Measurements from ENCODE around the gene PCYT1A. TPM values are rescaled to one million over a fixed set of nuclear protein-coding genes. Genes with fewer than 3 reads are reported as not detected.

PCYT1A gene
- total RNA-seq, 1 donor, result 86.1 TPM

DNA sequence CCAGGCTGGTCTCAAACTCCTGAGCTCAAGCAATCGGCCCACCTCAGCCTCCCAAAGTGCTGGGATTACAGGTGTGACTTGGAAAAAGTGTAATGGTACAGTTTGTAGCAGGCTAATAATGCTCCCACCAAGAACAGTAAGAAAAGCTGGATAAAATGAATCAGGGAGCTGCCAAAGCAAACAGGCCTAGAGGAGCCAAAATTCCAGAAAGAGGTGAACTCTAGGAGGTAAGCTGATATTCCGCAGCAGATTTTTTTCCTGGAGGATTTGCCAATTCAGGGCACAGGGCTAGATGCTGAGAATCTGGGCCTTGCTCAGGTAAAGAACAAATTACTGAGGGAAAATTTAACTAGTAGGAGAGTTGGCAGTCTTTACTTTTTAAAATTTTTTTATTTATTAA lies 11.0 kb upstream of the PCYT1A start:
- peaks cover 10% of the 10 kb centered on the region for H3K36me3 ChIP-seq (ENCODE audit: insufficient read depth, low read length)
- H3K4me3 ChIP-seq (ENCODE audit: insufficient read depth, low read length), result no peak overlapping the region
- no peak overlapping the region for H3K4me2 ChIP-seq (ENCODE audit: insufficient read depth, low read length)
- H3K79me2 ChIP-seq (ENCODE audit: insufficient read depth, low read length), result no peaks in the 10 kb centered on the region
- no peaks in the 10 kb centered on the region for H4K20me1 ChIP-seq (ENCODE audit: insufficient read depth, low read length)
- no peaks in the 10 kb centered on the region for H3K27me3 ChIP-seq (ENCODE audit: insufficient read depth, low read length)
- no peaks in the 10 kb centered on the region for H3K9me3 ChIP-seq (ENCODE audit: low read depth, low read length)
- DNase-seq (ENCODE audit: insufficient read length, low spot score, missing footprints), result no peak
- H3K4me1 ChIP-seq (ENCODE audit: insufficient read depth, low read length), result no peaks in the 10 kb centered on the region
- H2AFZ ChIP-seq (ENCODE audit: low read length), result no peak overlapping the region
- no peak overlapping the region for H3K27ac ChIP-seq (ENCODE audit: low read depth, low read length)
- no peak for TF ChIP-seq CTCF (IDR thresholded peaks at IDR 0.05; ENCODE audit: extremely low read depth, low read depth, low read length)

DNA sequence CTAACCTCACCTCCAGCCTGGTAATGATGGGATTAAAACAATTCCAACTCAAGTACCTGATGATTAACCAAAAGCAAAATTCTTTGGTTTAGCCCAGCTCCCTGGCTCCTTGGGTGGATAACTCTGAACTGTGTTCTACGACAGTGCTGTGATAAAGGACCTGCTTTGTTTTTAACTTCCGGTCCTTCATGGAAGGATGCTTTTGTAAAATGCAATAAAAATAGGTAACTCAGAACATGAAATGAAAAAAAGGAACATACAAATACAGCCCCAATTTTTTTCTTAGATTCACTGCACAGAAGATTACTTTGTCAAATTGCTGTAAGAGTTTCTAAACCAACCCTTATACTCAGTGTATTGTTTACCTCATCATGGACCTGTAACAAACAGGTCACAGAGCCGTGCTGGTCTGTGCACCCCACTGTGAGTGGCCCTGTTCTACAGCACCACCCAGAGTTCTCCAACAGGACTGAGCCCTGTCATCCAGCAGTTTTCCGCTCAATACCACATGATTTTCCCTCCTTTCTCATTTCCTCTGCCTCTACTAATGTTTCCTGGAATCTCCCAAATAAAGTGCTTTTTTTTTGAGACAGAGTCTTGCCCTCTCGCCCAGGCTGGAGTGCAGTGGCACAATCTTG lies 4.9 kb upstream of the PCYT1A start:
- DNase-seq (ENCODE audit: insufficient read length, low spot score, missing footprints), result no peak
- Histone ChIP-seq H3K9me3 (ENCODE audit: low read depth, low read length) (no peaks in the 10 kb centered on the region), H3K27ac (ENCODE audit: low read depth, low read length) (no peak overlapping the region), H3K4me1 (ENCODE audit: insufficient read depth, low read length) (no peaks in the 10 kb centered on the region), H3K79me2 (ENCODE audit: insufficient read depth, low read length) (peaks cover 5% of the 10 kb centered on the region), H3K27me3 (ENCODE audit: insufficient read depth, low read length) (no peaks in the 10 kb centered on the region), H3K4me2 (ENCODE audit: insufficient read depth, low read length) (no peak overlapping the region), H2AFZ (ENCODE audit: low read length) (no peak overlapping the region), H4K20me1 (ENCODE audit: insufficient read depth, low read length) (no peaks in the 10 kb centered on the region), H3K4me3 (ENCODE audit: insufficient read depth, low read length) (no peak overlapping the region), H3K36me3 (ENCODE audit: insufficient read depth, low read length) (no peaks in the 10 kb centered on the region)
- TF ChIP-seq CTCF (IDR thresholded peaks at IDR 0.05; ENCODE audit: extremely low read depth, low read depth, low read length), result no peak

GRCh38 chr3:196288141-196288460 lies 575 bp upstream of the PCYT1A start:
- H3K79me2 ChIP-seq (ENCODE audit: insufficient read depth, low read length), result peaks cover 48% of the 10 kb centered on the region
- H3K27me3 ChIP-seq (ENCODE audit: insufficient read depth, low read length), result no peaks in the 10 kb centered on the region
- peaks cover 31% of the 10 kb centered on the region for H3K4me1 ChIP-seq (ENCODE audit: insufficient read depth, low read length)
- H3K27ac ChIP-seq (ENCODE audit: low read depth, low read length), result peak overlapping the region; percentile 89
- H4K20me1 ChIP-seq (ENCODE audit: insufficient read depth, low read length), result peaks cover 28% of the 10 kb centered on the region
- no peak for DNase-seq (ENCODE audit: insufficient read length, low spot score, missing footprints)
- TF ChIP-seq CTCF (IDR thresholded peaks at IDR 0.05; ENCODE audit: extremely low read depth, low read depth, low read length), result no peak
- peak overlapping the region; percentile 98 for H2AFZ ChIP-seq (ENCODE audit: low read length)
- H3K9me3 ChIP-seq (ENCODE audit: low read depth, low read length), result no peaks in the 10 kb centered on the region
- no peaks in the 10 kb centered on the region for H3K36me3 ChIP-seq (ENCODE audit: insufficient read depth, low read length)
- peak overlapping the region; percentile 87 for H3K4me2 ChIP-seq (ENCODE audit: insufficient read depth, low read length)
- H3K4me3 ChIP-seq (ENCODE audit: insufficient read depth, low read length), result peak overlapping the region; percentile 97

DNA sequence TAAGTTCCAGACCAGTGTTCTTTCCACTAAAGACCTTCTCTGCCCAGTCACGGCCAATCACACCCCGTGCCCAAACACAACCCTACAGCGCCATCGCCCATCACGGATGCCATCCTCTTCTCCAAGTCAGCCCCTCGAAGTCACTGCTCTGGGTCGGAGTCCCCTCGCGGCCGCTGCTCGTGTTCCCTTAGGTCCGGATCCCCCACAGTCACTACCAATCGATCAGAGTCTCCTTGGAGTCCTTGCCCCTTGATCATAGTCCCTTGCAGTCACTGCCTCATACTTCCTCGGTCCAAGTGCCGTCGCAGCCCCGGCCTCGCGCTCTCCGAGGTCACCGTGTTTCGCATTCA lies 461 bp downstream of the PCYT1A start:
- no peak for TF ChIP-seq CTCF (IDR thresholded peaks at IDR 0.05; ENCODE audit: extremely low read depth, low read depth, low read length)
- Histone ChIP-seq H3K9me3 (ENCODE audit: low read depth, low read length) (no peaks in the 10 kb centered on the region), H3K4me2 (ENCODE audit: insufficient read depth, low read length) (peak overlapping the region; percentile 87), H4K20me1 (ENCODE audit: insufficient read depth, low read length) (peaks cover 28% of the 10 kb centered on the region), H3K79me2 (ENCODE audit: insufficient read depth, low read length) (peaks cover 58% of the 10 kb centered on the region), H3K27ac (ENCODE audit: low read depth, low read length) (peak overlapping the region; percentile 89), H3K4me1 (ENCODE audit: insufficient read depth, low read length) (peaks cover 31% of the 10 kb centered on the region), H3K4me3 (ENCODE audit: insufficient read depth, low read length) (peak overlapping the region; percentile 97), H3K36me3 (ENCODE audit: insufficient read depth, low read length) (no peaks in the 10 kb centered on the region), H2AFZ (ENCODE audit: low read length) (peak overlapping the region; percentile 98), H3K27me3 (ENCODE audit: insufficient read depth, low read length) (no peaks in the 10 kb centered on the region)
- no peak for DNase-seq (ENCODE audit: insufficient read length, low spot score, missing footprints)

All from osteoblast (primary cell).